ENCODE data around the gene EEA1. TPM values are rescaled to one million over a fixed set of nuclear protein-coding genes. Genes with fewer than 3 reads are reported as not detected.
A peak's percentile ranks its signal among the peaks of the same experiment; 100 is the strongest.

EEA1 gene
- total and polyA plus RNA-seq, 10 of the 15 experiments (the other 5 are each of a cell fraction or from before 2014, with no cell fraction given): 5.5 to 40.3 (median 13.5) TPM

DNA sequence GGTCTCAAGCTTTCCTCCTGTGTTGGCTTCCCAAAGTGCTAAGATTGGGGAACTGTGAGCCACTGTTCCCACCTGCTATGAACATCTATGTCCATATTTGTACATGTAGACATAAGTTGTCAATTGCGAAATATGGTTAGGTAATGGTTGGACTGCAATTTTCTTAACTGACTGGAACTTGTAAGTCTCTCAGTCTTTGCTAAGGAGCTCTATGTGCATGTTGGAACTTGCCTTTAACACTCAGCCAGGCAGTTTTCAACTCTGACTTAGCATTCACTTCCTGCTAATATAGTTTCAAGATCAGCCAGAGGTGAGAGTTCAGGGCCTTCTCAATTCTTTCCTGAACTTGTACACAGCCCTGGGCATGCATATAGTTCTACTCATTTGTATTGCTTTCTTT lies 44.5 kb upstream of the EEA1 start (continued):
- TF ChIP-seq ETV6 (conservative IDR thresholded peaks at IDR 0.05 in 1 of 2, IDR thresholded peaks at IDR 0.05 in 1 of 2; ENCODE audit: borderline replicate concordance in 1 of 2, low read depth in 1 of 2) (peak in 1 of 2 experiments; percentile 60; a peak in 2 of 4 replicates), GATAD2B (conservative IDR thresholded peaks at IDR 0.05; ENCODE audit: low read depth) (no peak), NRF1 (conservative IDR thresholded peaks at IDR 0.05; ENCODE audit: low read depth, low read length) (no peak), SREBF2 (IDR thresholded peaks at IDR 0.05; ENCODE audit: low read length) (no peak), RAD21 (IDR thresholded peaks at IDR 0.05; ENCODE audit: insufficient read depth, low read depth, low read length) (no peak), IRF4 (IDR thresholded peaks at IDR 0.05; ENCODE audit: low read depth, low read length) (no peak), FOXK2 (IDR thresholded peaks at IDR 0.05) (no peak), ZNF384 (IDR thresholded peaks at IDR 0.05; ENCODE audit: borderline replicate concordance, low read depth, low read length) (no peak), PML (IDR thresholded peaks at IDR 0.05; ENCODE audit: low read length) (no peak), CHD1 (IDR thresholded peaks at IDR 0.05; ENCODE audit: low read depth, low read length) (peak; percentile 85; the same call in 1 of the 2 replicates), NR2C2 (IDR thresholded peaks at IDR 0.05; ENCODE audit: borderline replicate concordance, control insufficient read depth, insufficient read length, low read depth) (no peak), MEF2B (IDR thresholded peaks at IDR 0.05; ENCODE audit: partially characterized antibody, poor library complexity, severe bottlenecking) (no peak), SPI1 (IDR thresholded peaks at IDR 0.05; ENCODE audit: borderline replicate concordance, insufficient read depth, low read depth, low read length) (0 out of 2 replicates have a peak, but pooled peaks have one; percentile 30), LARP7 (IDR thresholded peaks at IDR 0.05) (no peak), WRNIP1 (IDR thresholded peaks at IDR 0.05; ENCODE audit: borderline replicate concordance, low read depth, low read length) (no peak), ATF7 (IDR thresholded peaks at IDR 0.05; ENCODE audit: low read depth) (peak; percentile 60), IKZF2 (IDR thresholded peaks at IDR 0.05) (peak in 1 of 2 experiments; percentile 39; a peak in 2 of 4 replicates)
- TF ChIP-seq, protein P1, sequence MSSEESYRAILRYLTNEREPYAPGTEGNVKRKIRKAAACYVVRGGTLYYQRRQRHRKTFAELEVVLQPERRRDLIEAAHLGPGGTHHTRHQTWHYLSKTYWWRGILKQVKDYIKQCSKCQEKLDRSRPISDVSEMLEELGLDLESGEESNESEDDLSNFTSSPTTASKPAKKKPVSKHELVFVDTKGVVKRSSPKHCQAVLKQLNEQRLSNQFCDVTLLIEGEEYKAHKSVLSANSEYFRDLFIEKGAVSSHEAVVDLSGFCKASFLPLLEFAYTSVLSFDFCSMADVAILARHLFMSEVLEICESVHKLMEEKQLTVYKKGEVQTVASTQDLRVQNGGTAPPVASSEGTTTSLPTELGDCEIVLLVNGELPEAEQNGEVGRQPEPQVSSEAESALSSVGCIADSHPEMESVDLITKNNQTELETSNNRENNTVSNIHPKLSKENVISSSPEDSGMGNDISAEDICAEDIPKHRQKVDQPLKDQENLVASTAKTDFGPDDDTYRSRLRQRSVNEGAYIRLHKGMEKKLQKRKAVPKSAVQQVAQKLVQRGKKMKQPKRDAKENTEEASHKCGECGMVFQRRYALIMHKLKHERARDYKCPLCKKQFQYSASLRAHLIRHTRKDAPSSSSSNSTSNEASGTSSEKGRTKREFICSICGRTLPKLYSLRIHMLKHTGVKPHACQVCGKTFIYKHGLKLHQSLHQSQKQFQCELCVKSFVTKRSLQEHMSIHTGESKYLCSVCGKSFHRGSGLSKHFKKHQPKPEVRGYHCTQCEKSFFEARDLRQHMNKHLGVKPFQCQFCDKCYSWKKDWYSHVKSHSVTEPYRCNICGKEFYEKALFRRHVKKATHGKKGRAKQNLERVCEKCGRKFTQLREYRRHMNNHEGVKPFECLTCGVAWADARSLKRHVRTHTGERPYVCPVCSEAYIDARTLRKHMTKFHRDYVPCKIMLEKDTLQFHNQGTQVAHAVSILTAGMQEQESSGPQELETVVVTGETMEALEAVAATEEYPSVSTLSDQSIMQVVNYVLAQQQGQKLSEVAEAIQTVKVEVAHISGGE (CRISPR knock-in tag; IDR thresholded peaks at IDR 0.05): no peak
- TF ChIP-seq, protein P2, sequence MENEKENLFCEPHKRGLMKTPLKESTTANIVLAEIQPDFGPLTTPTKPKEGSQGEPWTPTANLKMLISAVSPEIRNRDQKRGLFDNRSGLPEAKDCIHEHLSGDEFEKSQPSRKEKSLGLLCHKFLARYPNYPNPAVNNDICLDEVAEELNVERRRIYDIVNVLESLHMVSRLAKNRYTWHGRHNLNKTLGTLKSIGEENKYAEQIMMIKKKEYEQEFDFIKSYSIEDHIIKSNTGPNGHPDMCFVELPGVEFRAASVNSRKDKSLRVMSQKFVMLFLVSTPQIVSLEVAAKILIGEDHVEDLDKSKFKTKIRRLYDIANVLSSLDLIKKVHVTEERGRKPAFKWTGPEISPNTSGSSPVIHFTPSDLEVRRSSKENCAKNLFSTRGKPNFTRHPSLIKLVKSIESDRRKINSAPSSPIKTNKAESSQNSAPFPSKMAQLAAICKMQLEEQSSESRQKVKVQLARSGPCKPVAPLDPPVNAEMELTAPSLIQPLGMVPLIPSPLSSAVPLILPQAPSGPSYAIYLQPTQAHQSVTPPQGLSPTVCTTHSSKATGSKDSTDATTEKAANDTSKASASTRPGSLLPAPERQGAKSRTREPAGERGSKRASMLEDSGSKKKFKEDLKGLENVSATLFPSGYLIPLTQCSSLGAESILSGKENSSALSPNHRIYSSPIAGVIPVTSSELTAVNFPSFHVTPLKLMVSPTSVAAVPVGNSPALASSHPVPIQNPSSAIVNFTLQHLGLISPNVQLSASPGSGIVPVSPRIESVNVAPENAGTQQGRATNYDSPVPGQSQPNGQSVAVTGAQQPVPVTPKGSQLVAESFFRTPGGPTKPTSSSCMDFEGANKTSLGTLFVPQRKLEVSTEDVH (IDR thresholded peaks at IDR 0.05; ENCODE audit: low read depth, partially characterized antibody): no peak
- TF ChIP-seq, protein P3, sequence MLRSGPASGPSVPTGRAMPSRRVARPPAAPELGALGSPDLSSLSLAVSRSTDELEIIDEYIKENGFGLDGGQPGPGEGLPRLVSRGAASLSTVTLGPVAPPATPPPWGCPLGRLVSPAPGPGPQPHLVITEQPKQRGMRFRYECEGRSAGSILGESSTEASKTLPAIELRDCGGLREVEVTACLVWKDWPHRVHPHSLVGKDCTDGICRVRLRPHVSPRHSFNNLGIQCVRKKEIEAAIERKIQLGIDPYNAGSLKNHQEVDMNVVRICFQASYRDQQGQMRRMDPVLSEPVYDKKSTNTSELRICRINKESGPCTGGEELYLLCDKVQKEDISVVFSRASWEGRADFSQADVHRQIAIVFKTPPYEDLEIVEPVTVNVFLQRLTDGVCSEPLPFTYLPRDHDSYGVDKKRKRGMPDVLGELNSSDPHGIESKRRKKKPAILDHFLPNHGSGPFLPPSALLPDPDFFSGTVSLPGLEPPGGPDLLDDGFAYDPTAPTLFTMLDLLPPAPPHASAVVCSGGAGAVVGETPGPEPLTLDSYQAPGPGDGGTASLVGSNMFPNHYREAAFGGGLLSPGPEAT (IDR thresholded peaks at IDR 0.05; ENCODE audit: low read depth): 0 out of 2 replicates have a peak, but pooled peaks have one; percentile 25
- TF ChIP-seq, protein P4, sequence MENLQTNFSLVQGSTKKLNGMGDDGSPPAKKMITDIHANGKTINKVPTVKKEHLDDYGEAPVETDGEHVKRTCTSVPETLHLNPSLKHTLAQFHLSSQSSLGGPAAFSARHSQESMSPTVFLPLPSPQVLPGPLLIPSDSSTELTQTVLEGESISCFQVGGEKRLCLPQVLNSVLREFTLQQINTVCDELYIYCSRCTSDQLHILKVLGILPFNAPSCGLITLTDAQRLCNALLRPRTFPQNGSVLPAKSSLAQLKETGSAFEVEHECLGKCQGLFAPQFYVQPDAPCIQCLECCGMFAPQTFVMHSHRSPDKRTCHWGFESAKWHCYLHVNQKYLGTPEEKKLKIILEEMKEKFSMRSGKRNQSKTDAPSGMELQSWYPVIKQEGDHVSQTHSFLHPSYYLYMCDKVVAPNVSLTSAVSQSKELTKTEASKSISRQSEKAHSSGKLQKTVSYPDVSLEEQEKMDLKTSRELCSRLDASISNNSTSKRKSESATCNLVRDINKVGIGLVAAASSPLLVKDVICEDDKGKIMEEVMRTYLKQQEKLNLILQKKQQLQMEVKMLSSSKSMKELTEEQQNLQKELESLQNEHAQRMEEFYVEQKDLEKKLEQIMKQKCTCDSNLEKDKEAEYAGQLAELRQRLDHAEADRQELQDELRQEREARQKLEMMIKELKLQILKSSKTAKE (IDR thresholded peaks at IDR 0.05; ENCODE audit: low read depth, poor library complexity, severe bottlenecking): peak; percentile 87
